NCI-H82 treated with DMSO at 0.1 percent for 48 hours (cell line): ENCODE results near the gene LCA5.
"Not testable (repeated sequence)": the region's sequence is repeated elsewhere in the genome, so short reads cannot be mapped to it uniquely, and the experiment has no call there.

ENCODE experiments used
- DNase-seq: peaks from one replicate; lab custom pipeline; 2025; ENCODE audit not compliant: unreplicated experiment; lab: John Stamatoyannopoulos, UW

LCA5 gene

GRCh38 chr6:79536954-79537747 is at the start of gene LCA5:
TSS of gene LCA5 (minus strand) at chr6:79537430. CDS start at chr6:79518894, 18,536 bp downstream.
- DNase-seq = peak; percentile 88

GRCh38 chr6:79586548-79586947 is 49.3 kb upstream of the LCA5 start:
- DNase-seq = no peak

- no peak for DNase-seq
Measured at GRCh38 chr6:79584332-79584731, 47.1 kb upstream of the LCA5 start.

- DNase-seq = not testable (repeated sequence)
Measured at GRCh38 chr6:79577926-79578325, 40.7 kb upstream of the LCA5 start.

GRCh38 chr6:79574630-79575225 is 37.5 kb upstream of the LCA5 start:
- DNase-seq = no peak

- no peak for DNase-seq
Measured at GRCh38 chr6:79574174-79574573, 36.9 kb upstream of the LCA5 start.

- no peak for DNase-seq
Measured at GRCh38 chr6:79571030-79571367, 33.8 kb upstream of the LCA5 start.

GRCh38 chr6:79570129-79571029 is 33.1 kb upstream of the LCA5 start:
- DNase-seq = peak; percentile 1

GRCh38 chr6:79568996-79569395 is 31.8 kb upstream of the LCA5 start:
- no peak for DNase-seq

GRCh38 chr6:79564636-79565035 is 27.4 kb upstream of the LCA5 start:
- no peak for DNase-seq

- no peak for DNase-seq
Measured at GRCh38 chr6:79559706-79560105, 22.5 kb upstream of the LCA5 start.

- DNase-seq = no peak
Measured at GRCh38 chr6:79557673-79558467, 20.6 kb upstream of the LCA5 start.

- no peak for DNase-seq
Measured at GRCh38 chr6:79554305-79554704, 17.1 kb upstream of the LCA5 start.

- no peak for DNase-seq
Measured at GRCh38 chr6:79551401-79551800, 14.2 kb upstream of the LCA5 start.

GRCh38 chr6:79548304-79548703 is 11.1 kb upstream of the LCA5 start:
- no peak for DNase-seq

GRCh38 chr6:79546186-79546585 is 9.0 kb upstream of the LCA5 start:
- no peak for DNase-seq

- DNase-seq = peak; percentile 53
Measured at GRCh38 chr6:79544939-79545450, 7.8 kb upstream of the LCA5 start.

GRCh38 chr6:79544299-79544927 is 7.2 kb upstream of the LCA5 start:
- DNase-seq = no peak

GRCh38 chr6:79543886-79544285 is 6.7 kb upstream of the LCA5 start:
- DNase-seq = no peak

GRCh38 chr6:79543411-79543810 is 6.2 kb upstream of the LCA5 start:
- no peak for DNase-seq
